Testis (tissue), 3 donors: ENCODE measurements around the gene RASA3. TPM values are rescaled to one million over a fixed set of nuclear protein-coding genes. Genes with fewer than 3 reads are reported as not detected.

ENCODE experiments used
- DNase-seq: peaks from one replicate; pipeline ENCODE4 v3.0.0-alpha.2; 2019
- H3K27ac ChIP-seq, 2 donors: fragments of 200-600 bp; sonication (generic); one replicate each; pipeline ENCODE4 v1.5.1; 2019
- H3K27me3 ChIP-seq: fragments of 200-600 bp; sonication (generic); one replicate; pipeline ENCODE4 v1.5.1; 2019
- H3K36me3 ChIP-seq: fragments of 200-600 bp; sonication (generic); one replicate; pipeline ENCODE4 v1.5.1; 2017; ENCODE audit warnings: low read depth; ENCODE audit errors: missing control alignments
- H3K4me1 ChIP-seq: fragments of 200-600 bp; sonication (generic); one replicate; pipeline ENCODE4 v1.5.1; 2019
- H3K4me3 ChIP-seq, 2 donors: fragments of 200-600 bp; sonication (generic); one replicate each; pipeline ENCODE4 v1.5.1; 2017 to 2019
- H3K9me3 ChIP-seq: fragments of 200-600 bp; sonication (generic); one replicate; pipeline ENCODE4 v1.5.1; 2017
- CTCF ChIP-seq, 3 experiments: fragments of 450-650 bp in 2 of 3; fragments of 200-600 bp in 1 of 3; sonication (generic) in 1 of 3; IDR thresholded peaks; one replicate each; pipeline ENCODE4 v1.5.1; 2016 to 2019; ENCODE audit warnings: antibody characterized with exemption in 3 of 3, mild to moderate bottlenecking in 2 of 3, moderate library complexity in 1 of 3
- POLR2A ChIP-seq: fragments of 450-650 bp; IDR thresholded peaks from one replicate; pipeline ENCODE4 v1.6.1; 2017; ENCODE audit warnings: antibody characterized with exemption, mild to moderate bottlenecking, moderate library complexity
- WGBS, 2 donors: methylation state at CpG; one replicate each; pipeline ENCODE4 v1.1.5; 2018; 5-methylcytosine and 5-hydroxymethylcytosine counted together
- intact Hi-C: fragments of 100-400 bp; cut with DNase I; formaldehyde crosslinking; loops from one replicate; pipeline ENCODE4 v1.15.1; 2023; ENCODE audit warnings: low total_unique reads
- polyA plus RNA-seq: library from polyadenylated mRNA; stranded (reverse); fragments of 350-450 nt; fragmentation: Illumina TruSeq; extraction: RNeasy Lipid Tissue Mini Kit (QIAGEN cat#74804); gene quantifications from one replicate; pipeline ENCODE4 v1.2.3, GENCODE V29; 2014; ENCODE audit warnings: low read depth, low replicate concordance; ENCODE audit not compliant: insufficient read depth
- total RNA-seq, 2 donors: library from RNA; depleted of rRNA; stranded (reverse); fragments of >200 nt; gene quantifications; one replicate each; pipeline ENCODE4 v1.2.3, GENCODE V29; 2016

Gene RASA3
- total and polyA plus RNA-seq, 3 donors from 2014 or later: 13.2 to 21.6 (median 16.4) TPM

GRCh38 chr13:114154476-114154875, 22.1 kb upstream of the RASA3 start:
- WGBS, 2 donors: 86% methylated on average over 9 of the region's 9 CpGs
- Histone ChIP-seq H3K4me1 (no peaks in the 10 kb centered on the region), H3K9me3 (no peaks in the 10 kb centered on the region), H3K4me3 (no peak overlapping the region), H3K27me3 (no peaks in the 10 kb centered on the region), H3K27ac (no peak overlapping the region), H3K36me3 (no peaks in the 10 kb centered on the region)
- no peak for TF ChIP-seq CTCF (IDR thresholded peaks at IDR 0.05)
- no peak for DNase-seq
- intact Hi-C loops: no loop called here

- H3K27me3 ChIP-seq: no peaks in the 10 kb centered on the region
- DNase-seq: no peak
- no peaks in the 10 kb centered on the region for H3K36me3 ChIP-seq
- intact Hi-C loops: no loop called here
- no peak overlapping the region for H3K27ac ChIP-seq
- TF ChIP-seq POLR2A (no peak), CTCF (IDR thresholded peaks at IDR 0.05) (no peak)
- H3K9me3 ChIP-seq: no peaks in the 10 kb centered on the region
- H3K4me1 ChIP-seq: no peaks in the 10 kb centered on the region
- 97 to 98% methylated on average over 6 of the region's 6 CpGs for WGBS, 2 donors
- H3K4me3 ChIP-seq: no peak overlapping the region
Observed at GRCh38 chr13:114153485-114154080, 21.2 kb upstream of the RASA3 start.

- intact Hi-C loops: no loop called here
- 58 to 64% methylated on average over 20 of the region's 20 CpGs for WGBS, 2 donors
- DNase-seq: no peak
- H3K4me3 ChIP-seq: no peak overlapping the region
- no peaks in the 10 kb centered on the region for H3K27me3 ChIP-seq
- TF ChIP-seq POLR2A: no peak
- TF ChIP-seq CTCF (IDR thresholded peaks at IDR 0.05): no peak
- H3K27ac ChIP-seq: no peak overlapping the region
- H3K4me1 ChIP-seq: no peaks in the 10 kb centered on the region
- no peaks in the 10 kb centered on the region for H3K36me3 ChIP-seq
- H3K9me3 ChIP-seq: no peaks in the 10 kb centered on the region
Observed at GRCh38 chr13:114152831-114153371, 20.5 kb upstream of the RASA3 start.

DNA sequence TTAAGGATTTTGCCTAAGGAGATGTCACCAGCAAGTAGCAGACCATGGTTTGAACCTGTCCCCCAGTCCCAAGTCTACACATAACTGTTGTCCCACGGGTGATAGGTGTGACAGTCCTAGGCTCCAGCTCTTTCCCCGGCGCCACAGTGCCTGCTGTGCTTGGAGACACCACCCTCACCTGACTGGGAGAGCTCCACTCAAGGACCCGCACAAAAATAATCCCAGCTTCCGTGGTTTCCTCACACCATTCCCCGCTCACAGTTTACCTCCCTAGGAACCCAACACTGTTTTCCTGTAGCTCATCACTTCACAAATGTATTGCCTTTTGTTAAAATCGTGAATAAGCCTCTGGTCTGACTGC, 19.8 kb upstream of the RASA3 start:
- Histone ChIP-seq H3K9me3 (no peaks in the 10 kb centered on the region), H3K27ac (no peak overlapping the region), H3K4me1 (no peaks in the 10 kb centered on the region), H3K27me3 (no peaks in the 10 kb centered on the region), H3K36me3 (no peaks in the 10 kb centered on the region), H3K4me3 (no peak overlapping the region)
- WGBS, 2 donors: 89 to 93% methylated on average over 7 of the region's 7 CpGs
- DNase-seq: no peak
- intact Hi-C loops: no loop called here
- no peak for TF ChIP-seq CTCF (IDR thresholded peaks at IDR 0.05)
- no peak for TF ChIP-seq POLR2A
